Fibroblast of skin of back (primary cell): ENCODE data around the gene SALL2.
A peak's percentile ranks its signal among the peaks of the same experiment; 100 is the strongest.

Experiments
- DNase-seq: peaks from one replicate; pipeline ENCODE4 v3.0.0-alpha.2; 2013

SALL2 gene

GRCh38 chr14:21527318-21527679 lies 1.2 kb upstream of the SALL2 start:
- DNase-seq: no peak

DNA sequence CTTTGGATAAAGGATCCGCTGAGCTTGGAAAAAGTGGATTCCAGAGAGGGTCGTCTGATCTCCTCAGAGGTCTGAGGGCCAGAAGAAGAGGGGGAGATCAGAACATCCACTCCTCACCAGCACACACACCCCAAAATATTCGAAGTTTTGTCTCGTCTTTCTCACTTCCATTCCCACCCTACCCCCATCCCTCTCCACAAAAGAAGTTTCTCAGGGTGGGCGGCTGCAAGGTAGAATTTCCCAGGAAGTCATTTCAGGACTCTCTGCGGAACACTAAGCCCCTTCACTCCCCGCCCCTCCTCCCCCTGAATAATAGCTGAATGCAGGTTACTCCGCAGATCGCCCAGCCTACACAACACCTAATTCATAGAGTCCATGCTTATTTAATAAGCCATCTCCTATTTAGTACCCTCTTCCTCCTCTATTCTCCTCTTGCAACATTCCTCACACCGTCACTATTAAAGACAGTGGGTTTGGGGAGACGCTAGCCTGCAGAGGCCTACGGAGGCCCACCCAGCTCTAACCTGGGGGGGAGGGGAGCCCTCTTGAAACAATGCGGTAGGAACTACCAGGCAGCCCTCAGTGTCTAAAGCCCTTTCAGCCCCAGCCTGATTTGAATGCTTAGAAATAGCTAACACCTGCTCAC lies 649 bp upstream of the SALL2 start:
- no peak for DNase-seq

GRCh38 chr14:21525571-21525961 lies 580 bp downstream of the SALL2 start:
- peak; percentile 14 for DNase-seq

- DNase-seq: no peak
Measured at GRCh38 chr14:21524575-21525490, 1.3 kb downstream of the SALL2 start.

DNA sequence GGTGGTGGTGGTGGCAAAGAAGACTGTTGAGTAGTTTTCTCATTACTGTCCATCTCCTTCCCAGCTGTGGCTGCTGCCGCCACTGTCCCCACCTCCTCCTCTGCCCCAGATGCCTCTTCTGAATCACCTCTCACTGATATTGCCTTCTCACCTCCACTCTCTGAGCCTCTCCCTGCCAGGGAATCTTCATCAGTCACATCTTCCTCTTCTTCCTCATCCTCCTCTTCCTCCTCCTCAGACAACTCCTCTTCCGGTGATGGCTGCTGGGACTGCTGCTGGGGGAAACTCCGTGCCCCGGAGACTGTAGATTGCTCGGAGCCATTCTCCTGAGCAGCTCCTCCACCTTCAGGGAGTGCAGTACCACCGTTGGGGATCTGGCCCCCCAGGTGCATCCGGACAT lies 2.9 kb downstream of the SALL2 start:
- DNase-seq: no peak

DNA sequence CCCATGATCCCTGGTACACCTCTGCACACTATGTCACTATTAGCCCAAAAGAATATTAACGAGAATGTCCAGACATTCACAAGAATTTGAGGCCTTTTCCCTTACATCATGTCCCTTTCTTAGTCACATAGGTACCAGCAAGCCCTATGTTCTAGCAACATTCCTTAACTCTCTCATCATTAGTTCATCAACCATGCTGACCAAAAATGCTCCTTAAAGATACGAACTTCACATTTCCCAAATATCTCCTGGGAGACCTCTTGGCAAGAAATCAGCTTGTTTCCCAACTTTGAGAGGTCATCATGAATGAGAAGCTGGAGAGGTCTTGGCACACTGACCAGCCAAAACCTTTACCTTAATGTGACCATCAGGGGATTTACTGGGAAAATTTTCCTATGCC lies 4.6 kb downstream of the SALL2 start:
- peak; percentile 37 for DNase-seq

DNA sequence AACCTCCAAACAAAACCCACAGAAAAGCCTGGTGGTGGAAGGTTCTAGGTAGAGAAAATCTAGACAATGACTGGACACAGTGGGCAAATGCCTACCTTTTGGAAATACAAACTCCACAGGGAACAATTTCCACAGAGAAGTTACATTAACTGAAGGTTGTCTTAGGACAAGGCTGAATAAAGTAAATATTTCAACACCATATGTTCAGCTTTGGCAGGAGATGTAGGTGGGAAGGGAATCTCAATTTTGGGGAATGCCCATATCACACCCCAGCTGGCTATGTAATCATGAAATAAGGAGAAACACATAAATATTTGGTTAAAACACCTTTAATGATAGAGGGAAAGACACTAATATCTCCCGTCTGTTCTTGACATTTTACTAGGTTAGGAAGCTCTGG lies 5.4 kb downstream of the SALL2 start:
- no peak for DNase-seq

DNA sequence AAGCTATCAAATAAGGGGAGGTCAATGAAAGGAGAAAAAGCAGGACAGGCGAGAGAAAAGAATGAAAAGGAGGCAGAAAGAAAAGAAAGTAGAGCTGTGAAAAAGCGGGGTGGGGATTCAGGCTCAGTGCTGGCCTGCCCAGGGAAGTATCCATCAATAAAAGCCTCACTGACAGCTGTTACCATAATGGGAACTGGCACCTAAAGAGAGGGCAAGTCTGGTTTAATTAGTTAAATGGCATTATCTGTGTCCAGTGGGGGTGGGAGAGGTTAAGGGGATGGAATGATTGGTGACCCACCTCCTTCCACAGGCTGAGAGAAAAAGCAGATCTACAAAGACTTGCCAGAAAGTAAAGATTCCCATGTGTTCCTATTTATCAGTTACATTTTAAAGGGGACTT lies 7.4 kb downstream of the SALL2 start:
- DNase-seq: no peak

- no peak for DNase-seq
Measured at GRCh38 chr14:21514341-21514740, 11.8 kb downstream of the SALL2 start.

DNA sequence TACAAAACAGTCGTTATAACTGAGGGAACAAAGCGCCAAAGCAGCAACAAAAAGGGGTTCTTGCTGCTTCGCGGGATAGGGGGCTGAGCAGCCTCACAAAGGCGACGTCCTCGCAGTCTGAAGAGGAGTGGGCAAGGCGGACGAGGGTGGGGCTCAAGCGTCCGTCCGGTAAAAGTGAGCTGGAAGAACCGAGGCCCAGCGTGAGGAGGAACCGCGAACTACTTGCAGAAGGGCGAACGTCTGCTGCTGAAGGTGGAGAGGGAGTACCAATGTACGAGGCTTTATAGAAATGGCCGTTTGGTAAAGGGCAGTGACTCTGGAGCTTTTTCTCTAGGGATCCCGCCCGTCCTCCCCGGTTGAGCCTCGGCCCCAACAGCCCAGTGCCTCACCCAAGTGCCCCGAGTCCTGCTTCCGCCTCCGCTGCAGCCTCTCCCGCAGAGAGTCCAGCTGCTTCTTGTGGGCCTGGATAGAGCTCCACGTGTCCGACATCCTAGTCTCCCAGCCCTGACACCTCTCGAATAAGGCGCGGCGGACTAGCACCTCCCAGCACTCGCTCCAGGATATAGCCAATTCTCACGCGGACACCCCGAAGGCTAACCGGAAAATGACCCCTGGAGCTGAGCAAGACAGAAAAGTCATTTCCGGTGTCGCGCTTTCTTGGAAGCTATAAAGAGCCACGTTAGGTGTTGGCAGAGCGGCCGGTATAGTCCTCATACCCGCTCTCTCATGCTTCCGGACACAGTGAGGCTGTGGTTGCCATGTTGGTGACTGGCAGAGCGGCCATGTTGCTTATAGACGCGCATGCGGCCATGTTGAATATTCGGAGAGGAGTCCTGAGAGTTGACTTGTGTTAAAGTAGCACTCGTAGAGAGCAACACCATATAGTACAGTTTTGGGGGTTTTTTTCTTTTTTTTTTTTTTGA lies 15.2 kb downstream of the SALL2 start, which contains the start of gene METTL3:
Gene METTL3 (minus strand): TSS at position 606 of the 923 bp plus-strand sequence. CDS start 117 bp downstream, at position 489.
- DNase-seq: peak; percentile 100

DNA sequence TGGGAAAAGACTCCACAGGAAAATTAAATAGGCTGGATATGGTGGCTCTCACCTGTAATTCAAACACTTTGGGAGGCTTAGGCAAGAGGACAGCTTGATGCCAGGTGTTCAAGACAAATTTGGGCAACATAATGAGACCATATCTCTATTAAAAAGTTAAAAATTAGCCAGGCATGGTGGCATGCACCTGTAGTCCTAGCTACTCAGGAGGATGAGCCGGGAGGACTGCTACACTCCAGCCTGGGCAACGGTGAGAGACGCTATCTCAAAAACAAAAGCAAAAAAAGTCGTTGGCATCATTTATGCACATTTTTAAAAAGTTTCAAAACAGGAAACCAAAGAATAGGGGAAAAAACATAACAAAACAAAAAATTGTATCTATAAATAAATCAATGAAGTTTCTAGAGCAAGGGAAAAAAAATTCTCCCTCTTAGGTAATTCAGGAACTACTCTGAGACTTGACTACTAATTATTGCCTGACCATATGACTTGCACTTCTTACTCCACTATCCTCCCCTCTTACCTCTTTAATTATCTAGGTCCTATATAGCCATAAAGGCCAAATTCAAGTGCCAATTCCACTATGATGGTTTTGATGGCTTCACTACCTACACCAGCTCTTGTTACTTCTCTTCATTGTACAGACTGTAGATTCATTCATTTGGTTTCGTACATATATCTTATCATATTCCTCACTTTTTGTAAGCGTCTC lies 16.6 kb downstream of the SALL2 start:
- DNase-seq: no peak

DNA sequence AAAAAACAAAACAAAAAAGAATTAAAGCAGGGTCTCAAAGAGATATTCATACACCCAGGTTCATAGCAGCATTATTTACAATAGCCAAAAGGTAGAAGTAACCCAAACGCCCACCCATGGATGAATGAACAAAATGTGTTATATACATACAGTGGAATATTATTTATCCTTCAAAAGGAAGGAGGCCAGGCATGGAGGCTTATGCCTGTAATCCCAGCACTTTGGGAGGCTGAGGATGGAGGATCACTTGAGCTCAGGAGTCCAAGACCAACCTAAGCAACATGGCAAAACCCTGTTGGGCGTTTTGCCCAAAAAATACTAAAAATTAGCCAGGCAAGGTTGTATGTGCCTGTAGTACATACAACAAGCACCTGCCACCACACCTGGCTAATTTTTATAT lies 19.6 kb downstream of the SALL2 start:
- no peak for DNase-seq

DNA sequence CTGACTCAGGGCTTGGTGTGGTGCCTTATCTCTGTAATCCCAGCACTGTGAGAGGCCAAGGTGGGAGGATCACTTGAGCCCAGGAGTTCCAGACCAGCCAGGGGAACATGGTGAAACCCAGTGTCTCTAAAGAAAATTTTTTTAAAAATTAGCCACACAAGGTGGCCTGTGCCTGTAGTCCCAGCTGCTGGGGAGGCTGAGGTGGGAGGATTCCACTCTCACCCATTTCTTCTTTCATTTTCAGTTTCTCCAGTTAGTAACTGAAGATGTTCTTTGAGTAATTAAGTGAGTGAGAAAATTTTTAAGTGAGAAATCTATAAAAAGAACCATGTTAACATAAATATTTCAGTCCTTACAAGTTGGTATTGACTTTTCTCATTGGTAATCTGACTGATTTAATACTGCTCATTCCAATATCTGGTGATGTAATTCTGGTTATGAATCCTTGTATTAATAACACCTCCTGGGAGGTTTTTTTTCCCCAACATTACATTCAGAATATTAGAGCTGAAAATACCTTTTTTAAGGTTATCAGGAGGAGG lies 21.1 kb downstream of the SALL2 start:
- no peak for DNase-seq

GRCh38 chr14:21503376-21503775 lies 22.8 kb downstream of the SALL2 start:
- no peak for DNase-seq

DNA sequence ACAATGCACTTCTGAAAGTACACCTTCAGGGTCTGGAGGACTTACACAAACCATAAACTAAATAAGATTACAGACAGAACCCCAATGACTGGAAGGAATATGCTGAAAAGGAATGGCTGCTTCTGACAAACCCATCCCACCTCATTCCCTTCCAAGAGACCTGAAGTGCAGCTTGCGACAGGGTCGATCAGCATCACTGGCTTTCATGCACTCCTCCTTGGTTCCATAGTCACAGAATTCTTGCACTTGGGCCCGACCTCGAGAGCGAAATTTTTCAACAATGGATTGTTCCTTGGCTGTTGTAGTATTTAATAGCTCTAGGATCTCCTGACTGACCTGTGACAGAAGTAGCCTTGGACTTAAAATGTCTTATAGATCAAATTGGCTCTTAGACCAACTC lies 24.6 kb downstream of the SALL2 start:
- no peak for DNase-seq

- DNase-seq: peak; percentile 41
Measured at GRCh38 chr14:21498540-21499526, 27.3 kb downstream of the SALL2 start.

- no peak for DNase-seq
Measured at GRCh38 chr14:21496453-21496852, 29.7 kb downstream of the SALL2 start.

- DNase-seq: peak; percentile 20
Measured at GRCh38 chr14:21494902-21495762, 31.0 kb downstream of the SALL2 start.

GRCh38 chr14:21486640-21487087 lies 39.5 kb downstream of the SALL2 start:
- DNase-seq: peak; percentile 79
